ENCODE measurements around the gene CD300H.
"Not testable (repeated sequence)": the region's sequence is repeated elsewhere in the genome, so short reads cannot be mapped to it uniquely, and the experiment has no call there.

Gene CD300H

DNA sequence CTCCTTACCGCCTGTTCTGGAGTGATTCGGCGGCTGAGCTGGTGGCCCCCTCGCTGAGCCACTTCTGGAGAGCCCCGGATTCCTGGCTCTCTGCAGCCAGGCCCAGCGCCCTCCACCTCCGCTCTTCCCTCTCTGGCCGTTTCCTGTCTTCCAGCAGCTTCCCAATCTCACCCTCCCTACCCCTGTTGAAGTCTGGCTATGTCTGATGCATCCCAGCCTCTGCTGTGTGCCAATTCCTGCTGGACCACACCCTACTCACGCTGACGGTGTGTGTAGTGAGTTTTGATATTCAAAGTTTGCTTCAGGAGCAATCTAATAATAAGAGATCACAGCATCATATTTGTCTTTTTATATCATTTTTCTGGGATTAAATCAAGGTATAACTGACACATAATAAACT is 15.3 kb upstream of the CD300H start:
- Histone ChIP-seq H3K36me3 (no peaks in the 10 kb centered on the region), H3K4me3 (ENCODE audit: low read depth, low read length) (no peak overlapping the region), H3K4me1 (no peaks in the 10 kb centered on the region), H3K9me3 (no peaks in the 10 kb centered on the region; the same call in 1 of the 2 replicates), H3K27me3 (peaks cover 27% of the 10 kb centered on the region)
- DNase-seq: no peak
- TF ChIP-seq, protein P1, sequence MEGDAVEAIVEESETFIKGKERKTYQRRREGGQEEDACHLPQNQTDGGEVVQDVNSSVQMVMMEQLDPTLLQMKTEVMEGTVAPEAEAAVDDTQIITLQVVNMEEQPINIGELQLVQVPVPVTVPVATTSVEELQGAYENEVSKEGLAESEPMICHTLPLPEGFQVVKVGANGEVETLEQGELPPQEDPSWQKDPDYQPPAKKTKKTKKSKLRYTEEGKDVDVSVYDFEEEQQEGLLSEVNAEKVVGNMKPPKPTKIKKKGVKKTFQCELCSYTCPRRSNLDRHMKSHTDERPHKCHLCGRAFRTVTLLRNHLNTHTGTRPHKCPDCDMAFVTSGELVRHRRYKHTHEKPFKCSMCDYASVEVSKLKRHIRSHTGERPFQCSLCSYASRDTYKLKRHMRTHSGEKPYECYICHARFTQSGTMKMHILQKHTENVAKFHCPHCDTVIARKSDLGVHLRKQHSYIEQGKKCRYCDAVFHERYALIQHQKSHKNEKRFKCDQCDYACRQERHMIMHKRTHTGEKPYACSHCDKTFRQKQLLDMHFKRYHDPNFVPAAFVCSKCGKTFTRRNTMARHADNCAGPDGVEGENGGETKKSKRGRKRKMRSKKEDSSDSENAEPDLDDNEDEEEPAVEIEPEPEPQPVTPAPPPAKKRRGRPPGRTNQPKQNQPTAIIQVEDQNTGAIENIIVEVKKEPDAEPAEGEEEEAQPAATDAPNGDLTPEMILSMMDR (IDR thresholded peaks at IDR 0.05; ENCODE audit: low read depth, low read length): no peak

- H3K27me3 ChIP-seq: peaks cover 18% of the 10 kb centered on the region
- no peaks in the 10 kb centered on the region for H3K36me3 ChIP-seq
- H3K9me3 ChIP-seq: no peaks in the 10 kb centered on the region; the same call in 1 of the 2 replicates
- DNase-seq: no peak
- no peaks in the 10 kb centered on the region for H3K4me1 ChIP-seq
- TF ChIP-seq, protein P1 (IDR thresholded peaks at IDR 0.05; ENCODE audit: low read depth, low read length): no peak
- no peak overlapping the region for H3K4me3 ChIP-seq (ENCODE audit: low read depth, low read length)
Measured at GRCh38 chr17:74579900-74580299, 12.6 kb upstream of the CD300H start.

GRCh38 chr17:74578979-74579378 is 11.7 kb upstream of the CD300H start:
- Histone ChIP-seq H3K9me3 (no peaks in the 10 kb centered on the region; the same call in 1 of the 2 replicates), H3K27me3 (peaks cover 9% of the 10 kb centered on the region), H3K4me1 (no peaks in the 10 kb centered on the region), H3K4me3 (ENCODE audit: low read depth, low read length) (no peak overlapping the region), H3K36me3 (no peaks in the 10 kb centered on the region)
- no peak for DNase-seq
- TF ChIP-seq, protein P1 (IDR thresholded peaks at IDR 0.05; ENCODE audit: low read depth, low read length): no peak

DNA sequence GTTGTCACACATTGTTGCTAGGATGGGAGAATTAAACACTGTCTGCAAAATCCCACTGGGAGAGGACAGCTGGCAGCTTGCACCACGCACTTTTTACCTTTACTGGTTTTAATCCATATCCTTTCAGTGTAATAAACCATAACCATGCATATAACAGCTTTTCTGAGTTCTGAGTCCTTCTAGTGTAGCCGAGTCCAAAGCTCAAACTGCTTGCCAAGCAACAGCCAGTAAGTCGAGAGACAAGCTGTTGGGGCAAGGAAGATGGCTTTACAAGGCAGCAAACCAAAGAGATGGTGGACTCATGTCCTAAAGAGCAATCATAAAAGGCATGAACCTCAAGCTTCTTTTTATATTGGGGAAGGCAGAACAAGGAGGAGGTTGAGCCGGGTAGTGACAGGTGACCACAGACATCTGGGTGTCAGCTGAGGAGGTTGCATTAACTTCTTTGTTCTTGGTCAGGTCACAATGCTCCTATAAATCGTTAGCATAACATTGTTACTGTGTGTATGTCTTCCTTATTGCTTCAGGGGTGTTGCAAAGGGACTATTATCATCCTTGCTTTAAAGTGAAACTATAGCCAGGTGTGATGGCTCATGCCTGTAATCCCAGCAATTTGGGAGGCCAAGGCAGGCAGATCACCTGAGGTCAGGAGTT is 7.3 kb upstream of the CD300H start:
- Histone ChIP-seq H3K4me3 (ENCODE audit: low read depth, low read length) (no peak overlapping the region), H3K4me1 (no peaks in the 10 kb centered on the region), H3K27me3 (peaks cover 8% of the 10 kb centered on the region), H3K36me3 (no peaks in the 10 kb centered on the region), H3K9me3 (no peaks in the 10 kb centered on the region)
- no peak for DNase-seq
- TF ChIP-seq, protein P1 (IDR thresholded peaks at IDR 0.05; ENCODE audit: low read depth, low read length): no peak

DNA sequence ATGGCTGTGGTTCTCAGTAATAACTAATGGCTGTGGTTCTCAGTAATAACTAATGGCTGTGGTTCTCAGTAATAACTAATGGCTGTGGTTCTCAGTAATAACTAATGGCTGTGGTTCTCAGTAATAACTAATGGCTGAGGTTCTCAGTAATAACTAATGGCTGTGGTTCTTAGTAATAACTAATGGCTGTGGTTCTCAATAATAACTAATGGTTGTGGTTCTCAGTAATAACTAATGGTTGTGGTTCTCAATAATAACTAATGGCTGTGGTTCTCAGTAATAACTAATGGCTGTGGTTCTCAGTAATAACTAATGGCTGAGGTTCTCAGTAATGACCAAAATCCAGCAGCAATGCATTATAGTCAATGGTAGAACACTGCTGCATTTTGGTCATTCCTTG is 6.3 kb upstream of the CD300H start:
- H3K9me3 ChIP-seq; H3K27me3 ChIP-seq; DNase-seq; H3K4me1 ChIP-seq; H3K36me3 ChIP-seq; H3K4me3 ChIP-seq (ENCODE audit: low read depth, low read length): not testable (repeated sequence)

DNA sequence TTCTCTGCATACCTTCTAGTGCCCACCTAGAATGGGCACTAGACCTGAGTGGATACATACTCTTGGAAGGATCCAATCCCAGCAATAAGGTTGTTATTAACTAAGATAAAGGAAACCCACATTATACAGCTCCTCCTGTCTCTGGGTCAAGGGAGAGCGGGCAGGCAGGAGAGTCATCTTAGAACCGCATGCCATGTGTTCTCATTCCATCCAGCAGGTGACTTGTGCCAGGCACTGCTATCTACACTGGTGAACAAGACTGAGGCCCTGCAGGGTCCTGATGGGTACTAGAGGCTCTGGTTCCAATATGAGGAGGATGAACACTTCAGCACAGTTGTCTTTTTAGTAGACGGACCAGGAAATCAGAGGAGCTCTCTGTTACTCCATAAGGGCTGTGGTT is 5.9 kb upstream of the CD300H start:
- H3K4me3 ChIP-seq (ENCODE audit: low read depth, low read length): no peak overlapping the region
- no peaks in the 10 kb centered on the region for H3K36me3 ChIP-seq
- peaks cover 8% of the 10 kb centered on the region for H3K27me3 ChIP-seq
- H3K9me3 ChIP-seq: no peaks in the 10 kb centered on the region
- H3K4me1 ChIP-seq: no peaks in the 10 kb centered on the region
- no peak for DNase-seq
- TF ChIP-seq, protein P1 (IDR thresholded peaks at IDR 0.05; ENCODE audit: low read depth, low read length): no peak

Measured in BE2C (cell line).